Cerebellar nuclear complex (tissue), 1 donor: ENCODE data around the gene ZNF366.
"Not testable (repeated sequence)": the region's sequence is repeated elsewhere in the genome, so short reads cannot be mapped to it uniquely, and the experiment has no call there.

Experiments
- DNase-seq, 2 experiments: peaks; one replicate each; lab custom pipeline; 2025; lab: John Stamatoyannopoulos, UW

ZNF366 gene

GRCh38 chr5:72407541-72407940 is 99.7 kb downstream of the ZNF366 start:
- DNase-seq, result no peak

GRCh38 chr5:72407078-72407477 is 100.1 kb downstream of the ZNF366 start:
- DNase-seq, result no peak

- DNase-seq, result not testable (repeated sequence)
Measured at GRCh38 chr5:72404771-72405170, 102.4 kb downstream of the ZNF366 start.

- no peak for DNase-seq
Measured at GRCh38 chr5:72402959-72403628, 104.1 kb downstream of the ZNF366 start.

- no peak for DNase-seq
Measured at GRCh38 chr5:72402381-72402890, 104.8 kb downstream of the ZNF366 start.

GRCh38 chr5:72400950-72401349 is 106.3 kb downstream of the ZNF366 start:
- DNase-seq, result no peak

GRCh38 chr5:72397836-72398235 is 109.4 kb downstream of the ZNF366 start:
- DNase-seq, result no peak

- DNase-seq, result no peak
Measured at GRCh38 chr5:72394688-72395087, 112.5 kb downstream of the ZNF366 start.

- DNase-seq, result no peak
Measured at GRCh38 chr5:72393052-72393451, 114.2 kb downstream of the ZNF366 start.
